IPS-NIHi7 (cell line): ENCODE data around the gene NUP160.
"Not testable (repeated sequence)": the region's sequence is repeated elsewhere in the genome, so short reads cannot be mapped to it uniquely, and the experiment has no call there.

Experiments used
- DNase-seq: peaks from one replicate; pipeline ENCODE4 v3.0.0; 2012; ENCODE audit warnings: mixed read lengths; ENCODE audit errors: extremely low spot score

Gene NUP160

DNA sequence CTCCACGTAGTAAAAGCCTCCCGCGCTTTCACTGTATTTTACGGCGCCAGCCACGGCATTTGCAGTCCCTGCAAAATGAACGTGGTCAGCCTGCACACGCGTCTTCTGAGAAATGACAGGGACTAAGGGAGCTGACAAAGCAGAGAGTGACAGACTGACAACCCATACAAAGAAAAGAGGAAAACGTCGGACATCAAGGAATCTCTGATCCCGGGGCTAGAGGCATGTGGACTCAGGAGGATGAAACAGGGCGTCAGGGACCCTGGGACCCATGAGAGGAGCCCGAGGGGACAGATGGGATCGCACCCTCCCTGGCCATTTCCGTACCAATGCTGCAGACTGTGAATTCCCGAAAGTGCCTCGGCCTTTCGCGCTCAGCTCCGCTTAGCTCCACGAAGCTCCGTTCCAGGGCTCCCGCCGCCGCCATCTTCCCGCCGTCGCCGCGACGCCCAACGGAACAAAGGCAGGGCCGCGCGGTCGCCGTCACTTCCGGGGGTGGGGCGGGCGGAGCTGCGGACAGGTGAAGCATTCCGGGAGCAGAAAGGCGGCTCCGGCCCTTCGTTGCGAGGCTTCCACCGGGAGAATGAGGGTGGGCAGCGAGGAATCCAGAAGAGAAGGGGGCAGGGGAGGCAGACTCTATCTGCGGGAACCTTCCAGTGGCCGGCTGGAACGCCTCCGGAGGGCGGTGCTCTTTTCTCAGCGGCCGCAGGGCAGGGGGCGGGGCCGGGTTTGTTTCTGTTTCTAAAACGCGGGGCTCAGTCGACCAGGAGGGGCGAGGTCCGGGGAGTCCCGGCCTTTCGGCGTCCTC is at the start of gene NUP160:
TSS of gene NUP160 (minus strand) at position 459 of the 808 bp plus-strand sequence. CDS start at position 427, 32 bp downstream.
- DNase-seq: peak; percentile 95

DNA sequence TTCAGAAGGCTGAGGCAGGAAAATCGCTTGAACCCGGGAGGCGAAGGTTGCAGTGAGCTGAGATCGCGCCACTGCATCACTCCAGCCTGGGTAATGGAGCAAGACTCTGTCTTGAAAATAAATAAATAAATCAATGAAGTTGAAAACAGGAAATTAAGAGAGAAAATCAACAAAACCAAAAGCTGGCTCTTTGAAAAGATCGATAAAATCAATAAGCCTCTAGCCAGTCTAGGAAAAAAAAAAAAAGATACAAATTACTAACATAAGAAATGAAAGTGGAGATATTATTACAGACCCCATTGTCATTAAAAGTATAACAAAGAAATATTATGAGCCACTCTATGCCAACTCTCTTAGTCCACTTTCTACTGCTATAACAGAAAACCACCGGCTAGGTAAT is 48.0 kb upstream of the NUP160 start:
- no peak for DNase-seq

GRCh38 chr11:47895035-47895434 is 46.9 kb upstream of the NUP160 start:
- no peak for DNase-seq

GRCh38 chr11:47892546-47893276 is 44.6 kb upstream of the NUP160 start:
- DNase-seq: not testable (repeated sequence)

GRCh38 chr11:47891886-47892285 is 43.7 kb upstream of the NUP160 start:
- no peak for DNase-seq

- DNase-seq: no peak
Observed at GRCh38 chr11:47889714-47890441, 41.7 kb upstream of the NUP160 start.

GRCh38 chr11:47887910-47888569 is 39.9 kb upstream of the NUP160 start:
- no peak for DNase-seq

- no peak for DNase-seq
Observed at GRCh38 chr11:47886096-47886495, 37.9 kb upstream of the NUP160 start.

DNA sequence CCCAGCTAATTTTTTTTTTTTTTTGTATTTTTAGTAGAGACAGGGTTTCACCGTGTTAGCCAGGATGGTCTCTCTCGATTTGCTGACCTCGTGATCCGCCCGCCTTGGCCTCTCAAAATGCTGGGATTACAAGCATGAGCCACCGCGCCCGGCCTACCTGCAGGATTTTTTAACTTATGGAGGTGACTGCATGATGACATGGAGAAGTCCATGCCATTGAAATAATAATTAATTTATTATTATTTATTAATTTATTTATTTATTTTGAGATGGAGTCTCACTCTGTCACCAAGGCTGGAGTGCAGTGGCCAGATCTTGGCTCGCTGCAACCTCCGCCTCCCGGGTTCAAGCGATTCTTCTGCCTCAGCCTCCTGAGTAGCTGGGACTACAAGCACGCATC is 34.3 kb upstream of the NUP160 start:
- DNase-seq: not testable (repeated sequence)

DNA sequence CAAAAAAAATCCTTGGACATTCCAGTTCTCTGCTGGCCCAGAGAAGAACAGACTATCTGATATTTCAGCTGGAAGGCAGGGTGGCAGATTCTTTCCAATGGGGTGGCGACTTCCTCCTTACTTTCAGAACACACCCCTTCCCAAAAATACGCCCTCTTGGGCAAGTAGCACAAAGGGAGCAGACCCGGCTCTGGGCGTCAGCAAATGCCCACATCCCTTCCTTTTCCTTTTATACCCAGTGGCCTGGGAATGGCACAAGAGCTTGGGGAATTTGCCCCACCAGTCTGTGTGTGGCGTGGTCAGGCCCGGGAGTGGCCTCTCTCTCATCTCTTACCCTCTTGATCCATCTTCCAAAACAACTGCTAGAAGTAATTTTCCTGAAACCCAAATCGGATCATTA is 33.0 kb upstream of the NUP160 start:
- no peak for DNase-seq

DNA sequence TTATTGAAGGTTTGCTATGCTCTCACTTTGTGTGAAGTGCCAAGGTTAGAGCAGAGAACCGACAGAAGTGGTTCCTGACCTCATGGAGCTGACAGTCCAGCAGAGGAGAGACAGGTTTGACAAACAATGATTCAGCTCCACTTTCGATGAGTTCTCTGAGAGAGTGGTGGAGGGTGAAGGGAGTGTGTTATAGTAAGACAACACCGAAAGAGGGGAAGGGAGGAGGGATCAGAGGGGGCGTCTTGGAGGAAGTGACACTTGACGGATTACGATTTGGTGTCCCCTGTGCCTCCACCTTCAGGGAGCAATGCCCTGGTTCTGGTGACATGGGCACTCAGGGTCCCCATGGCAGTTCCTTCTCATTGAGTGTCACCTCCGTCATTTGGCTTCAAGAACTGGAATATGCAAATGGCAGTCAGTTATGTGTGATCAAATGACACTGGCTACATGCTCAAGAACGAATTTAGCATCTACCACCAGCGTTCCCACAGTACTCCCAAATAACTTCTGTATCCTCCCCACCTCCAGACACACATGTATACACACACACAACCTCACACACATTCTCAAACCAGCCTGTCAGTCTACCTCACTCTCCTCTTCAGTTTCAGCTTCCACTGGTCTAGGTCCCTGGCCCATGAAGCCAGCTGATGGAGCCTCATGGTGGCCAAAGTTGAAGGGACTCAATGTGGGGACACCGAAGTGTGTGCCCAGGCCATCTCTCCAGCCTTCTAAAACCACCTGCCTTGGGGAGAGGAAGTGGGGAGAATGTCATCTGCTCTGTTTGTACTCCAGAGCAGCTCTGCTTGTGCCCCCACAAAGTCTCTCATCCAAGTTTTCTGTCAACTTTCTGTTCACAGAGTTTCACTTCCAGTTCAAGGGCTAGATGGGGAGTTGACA is 31.4 kb upstream of the NUP160 start:
- no peak for DNase-seq

GRCh38 chr11:47875858-47876257 is 27.7 kb upstream of the NUP160 start:
- not testable (repeated sequence) for DNase-seq

- no peak for DNase-seq
Observed at GRCh38 chr11:47870404-47870803, 22.3 kb upstream of the NUP160 start.

- no peak for DNase-seq
Observed at GRCh38 chr11:47869544-47870393, 21.6 kb upstream of the NUP160 start.

GRCh38 chr11:47867823-47868222 is 19.7 kb upstream of the NUP160 start:
- DNase-seq: no peak

GRCh38 chr11:47866892-47867291 is 18.7 kb upstream of the NUP160 start:
- not testable (repeated sequence) for DNase-seq

DNA sequence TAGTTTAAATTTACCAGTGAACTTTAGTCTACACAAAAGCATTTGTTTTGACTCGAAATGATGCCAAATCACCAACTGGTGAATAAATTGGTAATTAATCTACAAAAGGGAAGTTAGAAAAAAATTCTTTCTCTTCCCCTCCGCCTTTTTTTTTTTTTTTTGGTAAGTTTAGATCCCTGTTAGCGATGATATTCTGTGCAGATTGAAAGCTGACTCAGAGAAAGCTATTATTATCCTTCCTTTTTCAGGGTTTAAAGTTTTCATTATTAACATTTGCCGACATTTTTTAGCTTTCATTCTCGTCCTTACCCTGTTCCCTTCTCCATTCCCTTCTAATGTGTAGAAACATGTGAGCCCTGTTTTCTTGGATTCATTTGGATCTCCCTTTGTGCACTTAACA is 16.8 kb upstream of the NUP160 start:
- no peak for DNase-seq

GRCh38 chr11:47863898-47864430 is 15.8 kb upstream of the NUP160 start:
- DNase-seq: no peak

- DNase-seq: no peak
Observed at GRCh38 chr11:47863189-47863897, 15.2 kb upstream of the NUP160 start.
